OCI-LY3 (cell line): Measurements from ENCODE around the gene EXPH5.

ENCODE experiments used
- CTCF ChIP-seq: fragments of 200-600, 300-600 bp; sonication (generic); IDR thresholded peaks from 2 replicates; pipeline ENCODE4 v1.5.1; 2014; ENCODE audit warnings: antibody characterized with exemption, low read length, low read depth
- EZH2phosphoT487 ChIP-seq: fragments of 200-600 bp; shearing (Covaris generic); IDR thresholded peaks from 2 replicates; pipeline ENCODE4 v1.6.1; 2018; ENCODE audit warnings: antibody characterized with exemption, mixed run types, low read depth

DNA sequence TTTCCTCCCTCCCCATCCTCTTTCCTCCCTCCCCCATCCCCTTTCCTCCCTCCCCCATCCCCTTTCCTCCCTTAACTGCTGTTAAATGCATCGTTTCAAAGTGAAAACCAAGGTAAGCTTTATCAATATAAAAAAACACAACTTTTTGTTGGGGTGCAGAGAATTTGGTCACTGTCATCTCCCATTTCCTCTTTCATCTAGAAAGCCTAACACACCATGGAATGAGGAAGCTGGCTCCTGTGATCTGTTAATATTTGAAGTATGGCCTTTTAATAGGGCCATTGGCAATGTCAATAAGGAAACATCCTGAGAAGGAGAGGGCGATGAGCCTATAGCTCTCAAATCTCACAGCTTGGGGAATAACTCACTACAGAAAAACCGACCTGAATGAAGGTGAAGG is 7.0 kb downstream of the EXPH5 start:
- TF ChIP-seq EZH2phosphoT487 (no peak), CTCF (no peak)
